Brain microvascular endothelial cell (primary cell): ENCODE measurements around the gene LCP2.

ENCODE experiments used
- DNase-seq: peaks from one replicate; pipeline ENCODE4 v3.0.0-alpha.2; 2020
- H3K27ac ChIP-seq: fragments of 250-450 bp; sonication (Bioruptor Pico); 2 replicates; pipeline ENCODE4 v1.5.1; 2020; ENCODE audit warnings: mild to moderate bottlenecking, moderate library complexity
- H3K27me3 ChIP-seq: fragments of 250-450 bp; sonication (Bioruptor Pico); replicated peaks from 2 replicates; pipeline ENCODE4 v1.5.1; 2020; ENCODE audit warnings: mild to moderate bottlenecking
- H3K36me3 ChIP-seq: fragments of 250-450 bp; sonication (Bioruptor Pico); replicated peaks from 2 replicates; pipeline ENCODE4 v1.5.1; 2020; ENCODE audit warnings: mild to moderate bottlenecking
- H3K4me3 ChIP-seq: 2 replicates; pipeline ENCODE4 v1.5.1; 2011; ENCODE audit warnings: low read depth, mild to moderate bottlenecking, control low read depth, low read length, moderate library complexity
- in situ Hi-C: cut with HindIII; loops from 2 replicates; pipeline ENCODE4 v1.10.0; 2017; ENCODE audit warnings: low sequenced_read_pairs, low pct_ligation_motif_present
- TF ChIP-seq, protein P1 (sequence below): IDR thresholded peaks from 2 replicates; pipeline ENCODE4 v1.5.1; 2011; ENCODE audit warnings: low read depth, mild to moderate bottlenecking, moderate library complexity, low read length, control low read depth, inconsistent platforms; ENCODE audit errors: missing control alignments

Gene LCP2

DNA sequence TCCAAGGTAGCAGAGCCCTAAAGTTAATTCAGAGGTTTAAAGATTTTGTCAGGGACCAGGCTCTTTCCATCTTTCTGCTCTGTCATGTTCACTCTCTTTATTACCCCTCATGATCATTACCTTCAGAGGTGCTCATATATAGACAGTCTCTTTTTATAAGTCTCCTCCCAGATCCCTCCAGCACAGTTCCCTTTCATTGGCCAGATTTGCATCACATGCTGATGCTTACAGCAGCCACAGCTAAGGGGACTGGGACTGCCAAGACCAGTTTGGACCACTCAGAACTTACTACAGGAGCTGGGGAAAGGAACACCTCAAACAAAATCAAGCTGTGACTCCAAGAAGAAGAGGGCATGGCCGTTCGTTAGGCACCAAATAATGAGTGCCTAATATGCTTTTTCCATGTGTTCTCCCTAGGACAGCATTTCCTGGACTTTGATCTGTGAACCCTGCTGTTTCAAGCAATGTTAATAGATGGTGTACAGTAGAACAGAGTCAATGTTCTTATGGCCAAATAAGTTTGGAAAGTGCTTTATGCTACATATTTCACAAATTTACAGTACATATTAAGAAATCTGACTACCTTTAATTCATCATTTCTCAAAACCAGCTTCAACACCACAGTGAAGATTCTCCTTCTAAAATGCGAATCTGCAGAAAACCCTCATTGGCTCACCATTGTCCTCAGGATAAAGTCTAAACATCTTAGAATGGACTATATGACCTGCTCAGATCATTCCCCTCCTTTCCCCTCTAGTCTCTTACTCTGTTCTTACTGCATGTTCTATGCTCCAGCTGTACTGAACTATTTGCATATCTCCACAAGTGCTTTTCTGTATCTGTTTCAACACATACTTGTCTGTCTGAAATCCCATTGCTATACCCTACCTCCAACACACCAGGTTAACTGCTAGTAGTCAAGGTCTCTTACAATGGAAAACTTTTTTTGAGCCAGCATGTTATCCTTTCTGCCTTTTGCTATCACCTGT is 61.4 kb downstream of the LCP2 start:
- TF ChIP-seq, protein P1, sequence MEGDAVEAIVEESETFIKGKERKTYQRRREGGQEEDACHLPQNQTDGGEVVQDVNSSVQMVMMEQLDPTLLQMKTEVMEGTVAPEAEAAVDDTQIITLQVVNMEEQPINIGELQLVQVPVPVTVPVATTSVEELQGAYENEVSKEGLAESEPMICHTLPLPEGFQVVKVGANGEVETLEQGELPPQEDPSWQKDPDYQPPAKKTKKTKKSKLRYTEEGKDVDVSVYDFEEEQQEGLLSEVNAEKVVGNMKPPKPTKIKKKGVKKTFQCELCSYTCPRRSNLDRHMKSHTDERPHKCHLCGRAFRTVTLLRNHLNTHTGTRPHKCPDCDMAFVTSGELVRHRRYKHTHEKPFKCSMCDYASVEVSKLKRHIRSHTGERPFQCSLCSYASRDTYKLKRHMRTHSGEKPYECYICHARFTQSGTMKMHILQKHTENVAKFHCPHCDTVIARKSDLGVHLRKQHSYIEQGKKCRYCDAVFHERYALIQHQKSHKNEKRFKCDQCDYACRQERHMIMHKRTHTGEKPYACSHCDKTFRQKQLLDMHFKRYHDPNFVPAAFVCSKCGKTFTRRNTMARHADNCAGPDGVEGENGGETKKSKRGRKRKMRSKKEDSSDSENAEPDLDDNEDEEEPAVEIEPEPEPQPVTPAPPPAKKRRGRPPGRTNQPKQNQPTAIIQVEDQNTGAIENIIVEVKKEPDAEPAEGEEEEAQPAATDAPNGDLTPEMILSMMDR: no peak
- Histone ChIP-seq H3K27me3 (no peaks in the 10 kb centered on the region), H3K4me3 (no peak overlapping the region), H3K36me3 (no peaks in the 10 kb centered on the region), H3K27ac (no peak overlapping the region)
- in situ Hi-C loops: no loop called here
- DNase-seq: no peak

- TF ChIP-seq, protein P1: no peak
- H3K27ac ChIP-seq: no peak overlapping the region
Observed at GRCh38 chr5:170233358-170233892, 64.2 kb downstream of the LCP2 start.

GRCh38 chr5:170232786-170233185 is 64.8 kb downstream of the LCP2 start, which contains the start of gene C5orf58:
Gene C5orf58, plus strand, starts transcription at chr5:170232985. Its CDS starts 1,992 bp downstream, at chr5:170234977.
- Histone ChIP-seq H3K4me3 (no peak within 1 kb of the TSS), H3K27me3 (no peaks in the 10 kb centered on the region), H3K27ac (no peak within 1 kb of the TSS), H3K36me3 (no peaks in the 10 kb centered on the region)
- TF ChIP-seq, protein P1: no peak
- in situ Hi-C loops: no loop called here
- no peak for DNase-seq

More at GRCh38 chr5:170233358-170233892, 64.2 kb downstream of the LCP2 start:
- in situ Hi-C loops: no loop called here
- Histone ChIP-seq H3K4me3 (no peak overlapping the region), H3K36me3 (no peaks in the 10 kb centered on the region), H3K27me3 (no peaks in the 10 kb centered on the region)
- no peak for DNase-seq

DNA sequence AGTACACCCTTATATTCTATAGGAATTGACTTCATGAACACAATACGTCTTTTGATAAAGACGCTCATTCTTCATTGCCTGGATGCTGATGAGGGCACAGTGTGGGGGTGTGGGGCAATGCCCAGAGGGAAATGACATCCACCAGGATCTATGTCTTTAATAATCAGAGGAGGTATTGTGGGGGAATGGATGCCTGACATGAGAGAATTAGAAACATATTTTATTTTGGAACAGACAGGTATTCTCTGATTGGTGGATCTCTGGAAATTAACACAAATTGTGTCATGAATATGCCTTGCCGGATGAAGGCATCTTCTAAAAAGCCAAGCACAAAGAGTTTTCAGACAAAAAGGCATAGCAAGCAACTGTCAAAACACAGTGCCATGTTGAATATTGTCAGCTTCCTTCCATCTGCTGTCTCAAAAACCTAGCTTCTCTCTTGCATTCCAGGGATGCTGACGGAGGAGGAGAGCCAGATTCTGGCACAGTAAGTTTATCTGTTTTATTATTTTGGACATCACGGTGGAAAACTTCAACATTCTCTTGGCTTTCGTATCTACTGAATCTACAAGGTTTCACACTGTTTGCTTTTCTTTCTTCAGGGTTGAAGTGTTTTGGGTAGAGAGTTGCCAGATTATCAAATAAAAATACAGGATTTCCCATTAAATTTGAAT is 68.7 kb downstream of the LCP2 start:
- Histone ChIP-seq H3K27me3 (no peaks in the 10 kb centered on the region), H3K36me3 (no peaks in the 10 kb centered on the region), H3K4me3 (no peak overlapping the region), H3K27ac (no peak overlapping the region)
- DNase-seq: no peak
- TF ChIP-seq, protein P1: no peak
- in situ Hi-C loops: no loop called here

- no peaks in the 10 kb centered on the region for H3K36me3 ChIP-seq
- no peak for DNase-seq
- in situ Hi-C loops: no loop called here
- TF ChIP-seq, protein P1: no peak
- H3K27me3 ChIP-seq: no peaks in the 10 kb centered on the region
- H3K27ac ChIP-seq: no peak overlapping the region
- H3K4me3 ChIP-seq: no peak overlapping the region
Observed at GRCh38 chr5:170226661-170227060, 70.9 kb downstream of the LCP2 start.
